ENCODE measurements around the gene ATP2C1.
A peak's percentile ranks its signal among the peaks of the same experiment; 100 is the strongest.
"Not testable (repeated sequence)": the region's sequence is repeated elsewhere in the genome, so short reads cannot be mapped to it uniquely, and the experiment has no call there.

Gene ATP2C1

GRCh38 chr3:130971208-130971607, 77.3 kb downstream of the ATP2C1 start:
- H3K27ac ChIP-seq, result no peak overlapping the region
- DNase-seq (ENCODE audit: low read depth, low spot score), result peak; percentile 10

DNA sequence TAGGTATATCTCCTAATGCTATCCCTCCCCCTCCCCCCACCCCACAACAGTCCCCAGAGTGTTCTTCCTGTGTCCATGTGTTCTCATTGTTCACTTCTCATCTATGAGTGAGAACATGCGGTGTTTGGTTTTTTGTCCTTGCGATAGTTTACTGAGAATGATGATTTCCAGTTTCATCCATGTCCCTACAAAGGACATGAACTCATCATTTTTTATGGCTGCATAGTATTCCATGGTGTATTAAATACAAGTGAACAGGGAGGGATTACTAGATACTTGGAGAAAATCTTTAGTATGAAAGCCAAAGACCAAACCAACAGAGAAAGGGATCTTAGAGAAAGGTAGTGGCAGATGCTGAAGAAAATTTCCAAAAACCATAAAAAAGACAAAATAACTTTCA, 78.7 kb downstream of the ATP2C1 start:
- DNase-seq (ENCODE audit: low read depth, low spot score); H3K27ac ChIP-seq: not testable (repeated sequence)

- no peak overlapping the region for H3K27ac ChIP-seq
- no peak for DNase-seq (ENCODE audit: low read depth, low spot score)
These were observed 79.5 kb downstream of the ATP2C1 start for GRCh38 chr3:130973406-130973805.

GRCh38 chr3:130974201-130974600, 80.3 kb downstream of the ATP2C1 start:
- DNase-seq (ENCODE audit: low read depth, low spot score), result no peak
- H3K27ac ChIP-seq, result peak overlapping the region; percentile 65

- H3K27ac ChIP-seq, result peak overlapping the region; percentile 65
- peak; percentile 76 for DNase-seq (ENCODE audit: low read depth, low spot score)
These were observed 81.4 kb downstream of the ATP2C1 start for GRCh38 chr3:130975251-130975650.

- DNase-seq (ENCODE audit: low read depth, low spot score), result no peak
- no peak overlapping the region for H3K27ac ChIP-seq
These were observed 82.8 kb downstream of the ATP2C1 start for GRCh38 chr3:130976706-130977105.

GRCh38 chr3:130979117-130979516, 85.2 kb downstream of the ATP2C1 start:
- H3K27ac ChIP-seq, result no peak overlapping the region
- no peak for DNase-seq (ENCODE audit: low read depth, low spot score)

GRCh38 chr3:130981469-130981868, 87.6 kb downstream of the ATP2C1 start:
- no peak overlapping the region for H3K27ac ChIP-seq
- no peak for DNase-seq (ENCODE audit: low read depth, low spot score)

DNA sequence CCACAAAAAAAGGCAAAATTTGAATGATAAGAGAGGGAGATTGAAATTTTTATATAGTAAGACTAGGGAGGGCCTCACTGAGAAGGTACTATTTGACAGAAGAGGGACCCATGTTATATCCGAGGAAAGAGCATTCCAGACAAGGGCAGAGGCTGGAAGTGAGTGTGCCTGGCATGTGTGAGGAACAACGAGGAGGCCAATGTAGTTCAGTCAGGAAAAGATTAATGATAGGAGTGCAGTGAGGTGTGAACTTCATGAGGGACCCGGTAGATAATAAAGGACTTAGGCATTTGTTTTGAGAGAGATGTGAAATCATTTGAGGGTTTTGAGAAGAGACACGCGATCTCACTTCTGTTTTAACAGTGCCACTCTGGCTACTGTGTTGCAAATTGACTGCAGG, 96.4 kb downstream of the ATP2C1 start:
- H3K27ac ChIP-seq, result no peak overlapping the region
- DNase-seq (ENCODE audit: low read depth, low spot score), result no peak

GRCh38 chr3:130991126-130991525, 97.2 kb downstream of the ATP2C1 start:
- no peak for DNase-seq (ENCODE audit: low read depth, low spot score)
- H3K27ac ChIP-seq, result no peak overlapping the region

- no peak overlapping the region for H3K27ac ChIP-seq
These were observed 98.5 kb downstream of the ATP2C1 start for GRCh38 chr3:130992344-130992743.

DNA sequence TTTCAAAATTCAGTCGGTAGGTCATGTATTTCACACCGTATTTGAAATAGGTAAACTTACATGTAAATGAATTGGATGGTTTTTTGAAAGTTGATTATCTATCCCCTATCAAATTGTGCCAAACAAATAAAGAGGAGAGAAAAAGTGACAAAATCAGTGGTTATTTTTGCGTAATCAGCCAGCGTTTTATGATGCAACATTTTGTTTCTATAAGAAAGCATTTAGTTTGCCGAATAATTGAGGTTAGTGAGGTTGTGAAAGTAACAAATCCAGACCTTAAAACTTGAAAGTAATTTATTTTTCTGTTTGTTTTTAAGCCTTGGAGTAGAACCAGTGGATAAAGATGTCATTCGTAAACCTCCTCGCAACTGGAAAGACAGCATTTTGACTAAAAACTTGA, 103.4 kb downstream of the ATP2C1 start:
- no peak for DNase-seq (ENCODE audit: low read depth, low spot score)
- no peak overlapping the region for H3K27ac ChIP-seq

More at GRCh38 chr3:130992344-130992743, 98.5 kb downstream of the ATP2C1 start:
- no peak for DNase-seq (ENCODE audit: low read depth, low spot score)

DNA sequence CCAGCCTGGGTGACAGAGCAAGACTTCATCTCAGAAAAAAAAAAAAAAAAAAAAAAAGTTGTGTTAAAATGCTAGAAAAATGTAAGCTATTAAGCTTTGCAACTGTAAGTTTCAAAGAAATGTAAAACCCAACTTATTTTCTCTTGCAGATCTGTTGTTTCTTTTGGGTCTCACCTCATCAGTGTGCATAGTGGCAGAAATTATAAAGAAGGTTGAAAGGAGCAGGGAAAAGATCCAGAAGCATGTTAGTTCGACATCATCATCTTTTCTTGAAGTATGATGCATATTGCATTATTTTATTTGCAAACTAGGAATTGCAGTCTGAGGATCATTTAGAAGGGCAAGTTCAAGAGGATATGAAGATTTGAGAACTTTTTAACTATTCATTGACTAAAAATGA, 107.2 kb downstream of the ATP2C1 start:
- no peak for DNase-seq (ENCODE audit: low read depth, low spot score)
- H3K27ac ChIP-seq, result no peak overlapping the region

- no peak for DNase-seq (ENCODE audit: low read depth, low spot score)
These were observed 110.7 kb downstream of the ATP2C1 start for GRCh38 chr3:131004603-131005002.

DNA sequence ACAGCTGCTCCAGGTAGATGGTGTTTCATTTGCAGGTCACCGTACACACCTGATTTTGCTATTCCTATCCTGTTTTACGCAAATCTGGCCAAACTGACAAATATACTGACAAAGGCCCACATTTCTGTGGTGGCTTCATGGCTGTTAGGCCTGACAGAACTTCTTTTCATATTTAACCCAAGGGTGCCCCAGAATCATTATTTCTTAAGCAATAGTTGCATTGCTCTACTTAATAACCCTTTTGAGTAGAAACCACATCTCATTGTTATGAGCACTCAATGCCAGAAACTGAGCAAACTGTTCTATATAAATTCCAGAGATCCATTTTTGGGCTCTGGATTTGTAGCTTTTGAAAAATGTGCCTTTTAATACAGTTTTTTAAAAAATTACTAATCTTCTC, 113.4 kb downstream of the ATP2C1 start:
- no peak overlapping the region for H3K27ac ChIP-seq
- DNase-seq (ENCODE audit: low read depth, low spot score), result no peak

More at GRCh38 chr3:131004603-131005002, 110.7 kb downstream of the ATP2C1 start:
- H3K27ac ChIP-seq, result no peak overlapping the region

DNA sequence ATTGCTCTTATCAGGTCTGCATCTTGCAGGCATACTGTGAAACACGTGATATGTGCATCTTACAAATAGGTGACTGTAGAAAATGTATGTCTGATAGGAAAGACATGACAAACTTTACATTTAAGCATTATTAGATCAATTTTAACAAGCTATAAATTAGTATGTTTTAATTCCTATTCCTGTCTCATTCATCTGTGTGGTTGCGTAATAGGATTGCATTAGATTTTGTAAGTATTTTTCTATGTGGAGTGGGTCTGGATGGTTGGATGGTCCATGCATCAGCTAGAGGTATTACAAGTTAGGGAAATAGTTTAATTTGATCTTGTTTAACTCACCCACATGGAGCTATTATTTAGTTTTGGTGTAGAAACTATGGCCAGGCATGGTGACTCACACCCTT, 113.9 kb downstream of the ATP2C1 start:
- DNase-seq (ENCODE audit: low read depth, low spot score), result no peak
- H3K27ac ChIP-seq, result no peak overlapping the region

GRCh38 chr3:131008326-131008725, 114.4 kb downstream of the ATP2C1 start:
- H3K27ac ChIP-seq, result no peak overlapping the region
- no peak for DNase-seq (ENCODE audit: low read depth, low spot score)

- H3K27ac ChIP-seq, result no peak overlapping the region
- no peak for DNase-seq (ENCODE audit: low read depth, low spot score)
These were observed 115.8 kb downstream of the ATP2C1 start for GRCh38 chr3:131009698-131010097.

DNA sequence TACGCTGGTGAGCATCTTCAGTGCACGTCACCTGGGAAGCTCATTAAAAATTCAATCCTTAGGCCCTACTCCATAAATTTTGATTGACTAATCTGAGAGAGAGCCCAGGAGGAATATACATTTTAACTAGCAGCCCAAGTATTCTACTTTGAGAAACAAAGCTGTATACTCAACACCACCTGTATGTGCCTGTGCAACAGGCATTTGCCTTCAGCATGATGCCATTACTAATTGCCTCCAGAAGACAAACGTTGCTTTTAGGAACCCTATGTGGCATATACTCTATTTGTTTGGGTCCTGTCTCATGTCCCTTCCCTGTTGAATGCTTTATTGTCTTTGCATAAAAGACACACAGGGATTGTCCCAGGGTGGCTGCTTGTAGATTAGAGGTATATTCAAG, 125.1 kb downstream of the ATP2C1 start:
- DNase-seq (ENCODE audit: low read depth, low spot score), result no peak
- no peak overlapping the region for H3K27ac ChIP-seq

DNA sequence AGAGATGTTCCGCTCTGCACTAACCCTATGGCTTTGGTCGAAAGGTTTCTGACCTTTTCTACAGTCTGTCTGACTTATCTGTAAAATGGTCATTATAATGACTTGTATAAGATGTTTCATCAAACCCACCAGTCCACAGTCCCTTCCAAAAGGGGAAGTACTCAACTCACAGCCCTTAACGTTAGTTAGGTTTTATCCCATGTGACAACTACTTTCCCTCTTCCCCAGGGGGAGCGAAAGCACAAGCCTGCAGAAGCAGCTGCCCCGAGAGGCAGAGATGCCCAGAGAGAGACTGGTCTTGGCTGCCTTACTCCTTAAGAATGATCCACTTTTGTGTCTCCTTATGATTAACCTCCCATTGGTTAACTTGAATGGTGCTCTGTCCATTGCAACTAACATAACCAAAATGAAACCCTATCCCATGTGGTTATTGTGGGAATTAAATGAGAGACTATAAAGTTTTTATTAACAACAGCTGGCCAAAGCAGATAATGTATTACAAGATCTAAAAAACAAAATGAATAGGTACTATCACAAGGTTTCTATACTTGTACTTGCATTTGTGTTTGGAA, 126.3 kb downstream of the ATP2C1 start:
- H3K27ac ChIP-seq, result no peak overlapping the region
- DNase-seq (ENCODE audit: low read depth, low spot score), result no peak

- H3K27ac ChIP-seq, result no peak overlapping the region
- DNase-seq (ENCODE audit: low read depth, low spot score), result no peak
These were observed 131.7 kb downstream of the ATP2C1 start for GRCh38 chr3:131025539-131025938.

- H3K27ac ChIP-seq, result peak within 1 kb of the TSS; percentile 68
- DNase-seq (ENCODE audit: low read depth, low spot score), result peak; percentile 34
These were observed 132.7 kb downstream of the ATP2C1 start, which contains the start of the genes ASTE1 and NEK11 for GRCh38 chr3:131026321-131027151. Gene ASTE1, minus strand, starts transcription at chr3:131026825. Its CDS starts 1,519 bp downstream, at chr3:131025306. Gene NEK11, plus strand, starts transcription at chr3:131026877. Its CDS starts 2,832 bp downstream, at chr3:131029709.

All from epithelial cell of prostate (primary cell).